Effector CD8-positive, alpha-beta T cell (primary cell): ENCODE results near the gene POLR3A.

Experiments
- DNase-seq: peaks from one replicate; lab custom pipeline; 2025; lab: John Stamatoyannopoulos, UW

POLR3A gene

GRCh38 chr10:78046711-78047269, 17.5 kb upstream of the POLR3A start:
- no peak for DNase-seq

- DNase-seq: no peak
Measured at GRCh38 chr10:78045856-78046255, 16.5 kb upstream of the POLR3A start.

- no peak for DNase-seq
Measured at GRCh38 chr10:78045237-78045636, 15.9 kb upstream of the POLR3A start.

GRCh38 chr10:78044699-78045098, 15.4 kb upstream of the POLR3A start:
- DNase-seq: no peak

- DNase-seq: no peak
Measured at GRCh38 chr10:78044179-78044578, 14.9 kb upstream of the POLR3A start.

- DNase-seq: no peak
Measured at GRCh38 chr10:78042752-78043104, 13.4 kb upstream of the POLR3A start.

- DNase-seq: no peak
Measured at GRCh38 chr10:78042058-78042751, 12.9 kb upstream of the POLR3A start.

- DNase-seq: no peak
Measured at GRCh38 chr10:78041170-78042057, 12.1 kb upstream of the POLR3A start.

GRCh38 chr10:78039743-78040142, 10.4 kb upstream of the POLR3A start:
- DNase-seq: no peak

- DNase-seq: no peak
Measured at GRCh38 chr10:78038791-78039547, 9.7 kb upstream of the POLR3A start.

- DNase-seq: no peak
Measured at GRCh38 chr10:78038105-78038504, 8.8 kb upstream of the POLR3A start.

- DNase-seq: no peak
Measured at GRCh38 chr10:78035933-78036583, 6.7 kb upstream of the POLR3A start.

- no peak for DNase-seq
Measured at GRCh38 chr10:78035437-78035836, 6.1 kb upstream of the POLR3A start.

GRCh38 chr10:78035025-78035424, 5.7 kb upstream of the POLR3A start:
- no peak for DNase-seq

- peak; percentile 88 for DNase-seq
Measured at GRCh38 chr10:78033637-78034470, 4.5 kb upstream of the POLR3A start, which contains the start of gene RPS24. Gene RPS24 (plus strand): TSS chr10:78033863. CDS start chr10:78033902, 39 bp downstream.

GRCh38 chr10:78033387-78033636, 4.0 kb upstream of the POLR3A start:
- DNase-seq: no peak

GRCh38 chr10:78028438-78029268, 662 bp downstream of the POLR3A start:
- DNase-seq: peak; percentile 8

GRCh38 chr10:78025685-78026364, 3.5 kb downstream of the POLR3A start:
- DNase-seq: no peak

GRCh38 chr10:78023741-78024140, 5.6 kb downstream of the POLR3A start:
- DNase-seq: no peak
